ENCODE results near the gene PPAT.
A peak's percentile ranks its signal among the peaks of the same experiment; 100 is the strongest.

PPAT gene

GRCh38 chr4:56433280-56433679 is 2.1 kb downstream of the PPAT start:
- no peak for DNase-seq (ENCODE audit: low spot score)

DNA sequence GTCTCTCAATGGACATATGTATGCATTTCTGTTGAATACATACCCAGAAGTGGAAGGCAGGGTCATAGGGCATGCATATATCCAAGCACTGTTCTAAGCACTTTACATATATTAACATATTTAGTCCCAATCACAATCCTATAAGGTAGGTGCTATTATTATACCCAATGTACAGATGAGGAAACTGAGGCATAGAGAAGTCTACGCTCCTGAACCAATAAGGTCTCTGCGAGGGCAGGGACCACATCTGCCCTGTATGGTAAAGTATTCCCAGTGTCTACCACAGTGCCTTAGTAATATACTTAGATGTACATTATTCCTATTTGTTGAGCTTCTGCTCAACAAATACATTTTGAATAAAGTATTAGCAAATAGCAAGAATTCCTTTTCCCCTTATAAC is 5.2 kb downstream of the PPAT start:
- no peak for DNase-seq (ENCODE audit: low spot score)

DNA sequence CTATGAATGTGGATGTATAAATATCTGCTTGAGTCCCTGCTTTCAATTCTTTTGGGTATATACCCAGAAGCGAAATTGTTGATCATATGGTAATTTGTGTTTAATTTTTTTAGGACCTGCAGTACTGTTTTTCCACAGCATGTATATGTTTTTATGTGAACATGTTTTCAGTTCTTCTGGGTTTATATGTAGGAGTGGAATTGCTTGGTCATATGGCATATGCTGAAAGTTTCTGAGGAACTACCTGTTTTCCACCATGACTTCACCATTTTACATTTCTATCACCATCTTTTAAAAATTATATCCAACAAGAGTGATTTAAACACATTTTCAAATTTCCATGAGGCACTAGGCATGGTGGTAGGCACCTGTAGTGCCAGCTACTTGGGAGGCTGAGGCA is 8.2 kb downstream of the PPAT start:
- DNase-seq (ENCODE audit: low spot score) = no peak

DNA sequence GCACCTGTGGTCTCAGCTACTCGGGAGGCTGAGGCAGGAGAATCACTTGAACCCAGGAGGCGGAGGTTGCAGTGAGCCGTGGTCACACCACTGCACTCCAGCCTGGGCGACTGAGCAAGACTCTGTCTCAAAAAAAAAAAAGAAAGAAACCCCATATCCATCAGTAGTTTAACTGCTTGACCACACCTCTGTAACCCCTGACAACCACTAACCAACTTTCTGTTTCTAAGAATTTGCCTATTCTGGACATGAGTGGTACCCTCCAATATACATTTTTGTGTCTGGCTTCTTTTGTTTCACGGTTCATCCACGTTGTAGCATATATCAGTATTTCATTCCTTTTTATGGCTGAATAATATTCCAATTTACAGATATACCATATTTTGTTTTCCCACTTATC is 9.1 kb downstream of the PPAT start:
- DNase-seq (ENCODE audit: low spot score) = no peak

GRCh38 chr4:56425518-56425917 is 9.9 kb downstream of the PPAT start:
- DNase-seq (ENCODE audit: low spot score) = no peak

- DNase-seq (ENCODE audit: low spot score) = no peak
These were observed 10.5 kb downstream of the PPAT start for GRCh38 chr4:56424697-56425514.

- DNase-seq (ENCODE audit: low spot score) = no peak
These were observed 11.2 kb downstream of the PPAT start for GRCh38 chr4:56424176-56424575.

DNA sequence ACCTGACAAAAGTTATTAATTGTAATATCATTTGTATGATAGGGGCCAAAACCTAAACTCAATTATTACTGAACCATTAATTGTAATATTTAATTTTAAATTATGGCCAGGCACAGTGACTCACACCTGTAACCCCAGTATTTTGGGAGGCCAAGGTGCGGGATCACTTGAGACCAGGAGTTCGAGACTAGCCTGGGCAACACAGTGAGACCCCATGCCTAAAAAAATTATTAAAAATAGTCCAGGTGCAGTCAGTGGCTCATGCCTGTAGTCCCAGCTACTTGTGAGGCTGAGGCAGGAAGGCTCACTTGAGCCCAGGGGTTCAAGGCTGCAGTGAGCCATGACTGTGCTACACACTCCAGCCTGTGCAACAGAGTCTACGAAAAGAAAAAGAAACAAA is 18.0 kb downstream of the PPAT start:
- DNase-seq (ENCODE audit: low spot score) = no peak

DNA sequence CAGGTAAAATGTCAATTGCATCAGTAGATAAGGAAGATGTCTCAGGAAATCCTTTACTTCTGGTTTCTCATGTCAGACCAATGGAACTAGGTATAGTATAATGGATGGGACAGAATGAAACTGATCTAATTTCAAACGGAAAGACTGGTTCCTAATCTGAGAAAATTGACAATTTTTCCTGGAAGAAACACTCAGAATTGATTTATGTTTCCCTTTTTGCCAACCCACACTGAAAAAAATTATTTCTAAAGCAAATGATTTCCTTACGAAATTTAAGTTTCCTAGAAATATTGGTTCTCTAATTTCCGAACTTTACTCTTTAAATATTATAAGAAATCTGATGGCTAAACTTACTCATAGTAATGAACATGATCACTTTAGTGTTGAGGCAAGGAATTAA is 19.1 kb downstream of the PPAT start:
- DNase-seq (ENCODE audit: low spot score) = no peak

- DNase-seq (ENCODE audit: low spot score) = no peak
These were observed 21.2 kb downstream of the PPAT start for GRCh38 chr4:56414135-56414670.

DNA sequence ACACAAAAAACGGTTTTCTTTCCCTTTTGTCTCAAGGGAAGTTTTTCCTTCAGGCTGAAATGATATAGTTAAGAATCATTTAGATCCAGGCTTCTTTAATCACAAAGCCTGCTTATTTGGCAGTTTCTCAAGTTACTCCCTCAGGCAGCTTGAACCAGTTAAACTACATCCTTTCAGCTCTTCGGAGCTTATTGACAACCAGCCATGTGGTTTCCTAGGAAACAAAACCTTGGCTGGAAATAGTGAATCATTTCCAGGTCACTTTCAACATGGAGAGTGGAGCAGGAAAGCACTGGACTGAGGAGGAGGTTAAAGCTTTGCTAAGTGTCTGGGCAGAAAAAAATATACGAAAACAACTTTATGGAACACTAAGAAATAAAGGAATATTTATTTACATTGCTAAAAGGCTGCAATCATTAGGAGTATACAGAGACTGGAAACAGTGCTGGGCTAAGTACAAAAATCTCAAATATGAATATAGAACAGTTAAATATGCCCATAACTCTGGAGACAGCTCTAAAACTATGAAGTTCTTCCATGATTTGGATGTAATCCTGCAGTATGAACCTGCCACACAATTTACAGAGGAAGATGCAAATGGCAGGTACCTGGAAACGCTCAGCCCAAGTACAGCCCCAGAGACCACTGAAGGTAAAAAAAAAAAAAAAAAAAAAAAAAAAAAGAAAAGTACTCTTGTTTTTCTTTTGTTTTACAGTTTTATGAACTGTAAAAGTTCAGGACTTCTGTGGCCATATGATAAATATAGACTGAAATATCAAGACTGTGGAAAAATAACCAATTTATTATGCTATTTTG is 25.0 kb downstream of the PPAT start:
- DNase-seq (ENCODE audit: low spot score) = no peak

- DNase-seq (ENCODE audit: low spot score) = no peak
These were observed 25.8 kb downstream of the PPAT start for GRCh38 chr4:56409511-56410090.

GRCh38 chr4:56408978-56409377 is 26.4 kb downstream of the PPAT start:
- no peak for DNase-seq (ENCODE audit: low spot score)

GRCh38 chr4:56406151-56406550 is 29.3 kb downstream of the PPAT start:
- DNase-seq (ENCODE audit: low spot score) = no peak

GRCh38 chr4:56405016-56405415 is 30.4 kb downstream of the PPAT start:
- no peak for DNase-seq (ENCODE audit: low spot score)

DNA sequence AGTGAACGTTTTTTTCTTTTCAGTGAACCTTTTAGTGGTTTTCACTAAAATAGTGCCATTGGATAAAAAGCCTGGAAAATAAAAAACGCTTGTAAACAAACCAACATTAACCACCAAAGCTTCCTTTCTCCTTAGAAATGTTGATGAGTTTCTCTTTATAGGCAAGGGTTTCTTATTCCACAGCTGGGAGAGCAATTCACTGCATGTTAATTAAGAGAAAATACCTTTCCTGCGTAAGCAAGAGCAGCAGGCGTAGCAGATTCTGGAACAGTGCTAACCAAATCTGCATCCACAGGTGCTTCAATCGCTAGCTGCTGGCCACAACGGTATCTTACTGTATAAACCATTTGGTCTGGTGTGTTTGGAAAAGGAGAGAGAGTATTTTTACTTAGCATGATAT is 34.9 kb downstream of the PPAT start:
- no peak for DNase-seq (ENCODE audit: low spot score)

- no peak for DNase-seq (ENCODE audit: low spot score)
These were observed 44.1 kb downstream of the PPAT start for GRCh38 chr4:56391270-56391669.

DNA sequence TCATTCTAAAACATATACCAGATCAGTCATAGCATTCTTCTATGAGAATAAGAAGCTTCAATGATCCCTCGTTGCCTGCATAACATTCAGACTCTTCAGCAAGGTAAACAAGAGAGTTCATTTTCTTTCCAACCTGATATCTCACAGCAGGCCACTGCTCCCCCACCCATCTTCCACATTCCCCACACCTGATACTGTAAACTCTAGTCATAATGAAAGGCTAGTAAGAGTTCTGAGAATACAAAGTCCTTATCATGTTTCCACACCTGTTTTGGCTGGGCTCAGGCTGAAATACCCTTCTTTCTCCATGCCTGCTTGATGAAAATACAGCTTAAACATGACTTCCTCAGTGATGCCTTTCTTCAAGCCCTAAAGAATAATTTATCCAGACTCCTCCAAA is 45.9 kb downstream of the PPAT start:
- DNase-seq (ENCODE audit: low spot score) = no peak

DNA sequence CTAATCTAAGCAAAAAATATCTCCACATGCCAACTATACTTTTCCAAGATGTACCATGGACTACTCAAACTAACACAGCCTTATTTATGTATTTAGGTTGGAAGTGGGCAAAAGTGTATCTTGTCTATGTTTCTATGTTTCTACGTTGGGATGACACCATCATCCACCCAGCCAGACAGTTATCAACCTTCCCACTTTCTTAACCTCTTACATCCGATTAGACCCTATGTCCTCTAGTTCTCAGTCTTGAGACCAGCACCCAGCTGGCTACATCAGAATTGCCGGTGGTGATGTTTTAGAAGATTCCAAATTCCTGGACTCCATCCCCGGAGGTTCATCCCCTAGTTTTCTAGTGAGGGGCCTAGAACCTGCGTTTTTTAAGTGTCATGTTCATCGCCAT is 47.1 kb downstream of the PPAT start:
- DNase-seq (ENCODE audit: low spot score) = no peak

DNA sequence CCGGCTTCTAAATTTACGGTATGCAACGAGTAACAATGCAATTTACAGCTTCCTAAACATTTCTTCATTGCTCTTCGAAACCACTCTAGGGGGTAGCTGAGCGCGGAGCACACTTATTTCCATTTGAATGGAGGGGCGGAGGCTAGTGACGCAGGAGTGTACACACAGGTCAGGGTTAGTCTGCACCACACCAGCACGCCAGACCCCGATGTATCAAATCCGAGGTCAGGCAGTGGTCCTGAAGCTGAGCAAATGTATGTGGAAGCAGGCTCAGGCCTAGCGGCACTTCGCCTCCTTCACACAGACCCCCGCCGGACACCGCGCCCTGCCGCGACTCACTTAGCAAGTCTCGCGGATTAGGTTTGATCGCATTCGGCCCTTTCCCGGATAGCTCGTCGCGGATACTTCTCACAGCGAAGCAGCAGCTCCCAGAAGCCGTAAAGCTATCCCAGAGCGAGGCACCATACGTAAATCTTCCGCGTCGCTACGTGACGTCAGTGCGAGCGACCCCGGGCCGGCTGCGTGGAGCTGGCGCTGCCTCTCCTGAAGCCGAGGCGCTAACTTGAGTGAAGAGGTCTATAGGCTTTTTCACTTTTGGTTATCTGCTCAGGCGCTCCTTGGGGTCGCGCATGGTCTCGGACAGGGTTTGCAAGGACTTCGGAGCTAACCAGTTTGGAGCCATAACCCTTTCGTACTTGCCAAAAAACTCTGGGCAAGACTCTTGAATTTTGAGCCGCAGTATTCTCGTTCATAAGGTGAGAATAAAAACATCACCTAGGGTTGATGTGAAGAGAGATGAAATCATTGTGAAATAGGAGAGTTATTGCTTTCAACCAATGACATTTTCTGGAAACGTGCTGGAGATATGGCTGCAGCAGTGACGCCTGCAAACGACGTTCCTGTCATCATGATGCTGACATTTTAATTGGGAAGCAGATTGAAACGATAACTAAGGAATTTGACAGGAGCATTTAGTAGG is 48.1 kb downstream of the PPAT start, which contains the start of gene AASDH:
Gene AASDH (minus strand): TSS at position 469 of the 979 bp plus-strand sequence. CDS start 3,192 bp downstream, outside the sequence.
- peak; percentile 98 for DNase-seq (ENCODE audit: low spot score)

GRCh38 chr4:56386091-56386490 is 49.3 kb downstream of the PPAT start:
- DNase-seq (ENCODE audit: low spot score) = no peak
